Fibroblast of the aortic adventitia (primary cell): ENCODE data around the gene ARPP19. TPM values are rescaled to one million over a fixed set of nuclear protein-coding genes. Genes with fewer than 3 reads are reported as not detected.

Experiments used
- DNase-seq: peaks from one replicate; pipeline ENCODE4 v3.0.0-alpha.2; 2010; ENCODE audit warnings: low read depth
- H3K4me3 ChIP-seq: 2 replicates; pipeline ENCODE4 v1.5.1; 2011; ENCODE audit warnings: low read depth, mild to moderate bottlenecking, control low read depth, low read length, moderate library complexity
- total RNA-seq: library from RNA; depleted of rRNA; stranded (reverse); fragments of >200 nt; gene quantifications from 2 replicates; pipeline ENCODE4 v1.2.3, GENCODE V29; 2012; ENCODE audit warnings: low replicate concordance
- TF ChIP-seq, protein P1 (sequence below): IDR thresholded peaks from 2 replicates; pipeline ENCODE4 v1.5.1; 2011; ENCODE audit warnings: mild to moderate bottlenecking, low read length, control low read depth, inconsistent platforms; ENCODE audit not compliant: insufficient read depth

The ARPP19 gene
- total RNA-seq, 1 donor: 168 TPM

DNA sequence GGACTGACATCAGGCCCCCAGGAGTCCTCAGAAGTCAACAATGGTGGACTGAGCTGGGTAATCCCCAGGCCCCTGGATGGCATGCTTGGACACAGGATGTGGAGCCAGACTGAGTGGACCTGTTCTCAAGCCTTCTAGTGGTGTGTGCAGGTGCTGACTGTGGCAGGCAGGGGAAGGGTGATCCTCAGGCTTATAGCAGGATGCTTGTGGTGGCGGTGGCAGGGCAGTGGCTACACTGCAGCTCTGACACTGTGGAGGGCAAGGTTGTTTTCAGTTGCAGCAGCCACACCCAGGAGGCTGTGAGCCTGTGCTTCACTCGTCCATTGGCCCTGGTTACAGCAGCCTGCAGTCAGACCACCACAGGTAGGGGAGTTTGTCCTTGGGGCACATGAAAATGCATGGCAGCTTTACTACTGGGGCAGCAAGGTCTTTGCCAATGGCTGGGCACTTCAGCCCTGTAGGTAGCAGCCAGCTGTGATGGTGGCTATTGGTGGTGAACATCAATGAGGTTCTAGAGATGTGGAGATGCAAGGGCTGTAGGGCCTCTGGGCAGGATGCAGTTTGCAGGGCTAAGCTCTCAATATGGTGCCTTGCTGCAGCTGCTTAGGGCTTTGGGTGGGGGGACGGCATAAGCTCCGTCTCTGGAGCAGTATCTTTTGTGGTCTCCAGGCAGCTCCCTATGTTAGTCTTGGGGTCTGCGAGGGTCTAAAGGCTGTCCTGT, 22.6 kb downstream of the ARPP19 start:
- H3K4me3 ChIP-seq: no peak overlapping the region
- TF ChIP-seq, protein P1, sequence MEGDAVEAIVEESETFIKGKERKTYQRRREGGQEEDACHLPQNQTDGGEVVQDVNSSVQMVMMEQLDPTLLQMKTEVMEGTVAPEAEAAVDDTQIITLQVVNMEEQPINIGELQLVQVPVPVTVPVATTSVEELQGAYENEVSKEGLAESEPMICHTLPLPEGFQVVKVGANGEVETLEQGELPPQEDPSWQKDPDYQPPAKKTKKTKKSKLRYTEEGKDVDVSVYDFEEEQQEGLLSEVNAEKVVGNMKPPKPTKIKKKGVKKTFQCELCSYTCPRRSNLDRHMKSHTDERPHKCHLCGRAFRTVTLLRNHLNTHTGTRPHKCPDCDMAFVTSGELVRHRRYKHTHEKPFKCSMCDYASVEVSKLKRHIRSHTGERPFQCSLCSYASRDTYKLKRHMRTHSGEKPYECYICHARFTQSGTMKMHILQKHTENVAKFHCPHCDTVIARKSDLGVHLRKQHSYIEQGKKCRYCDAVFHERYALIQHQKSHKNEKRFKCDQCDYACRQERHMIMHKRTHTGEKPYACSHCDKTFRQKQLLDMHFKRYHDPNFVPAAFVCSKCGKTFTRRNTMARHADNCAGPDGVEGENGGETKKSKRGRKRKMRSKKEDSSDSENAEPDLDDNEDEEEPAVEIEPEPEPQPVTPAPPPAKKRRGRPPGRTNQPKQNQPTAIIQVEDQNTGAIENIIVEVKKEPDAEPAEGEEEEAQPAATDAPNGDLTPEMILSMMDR: no peak
- no peak for DNase-seq

DNA sequence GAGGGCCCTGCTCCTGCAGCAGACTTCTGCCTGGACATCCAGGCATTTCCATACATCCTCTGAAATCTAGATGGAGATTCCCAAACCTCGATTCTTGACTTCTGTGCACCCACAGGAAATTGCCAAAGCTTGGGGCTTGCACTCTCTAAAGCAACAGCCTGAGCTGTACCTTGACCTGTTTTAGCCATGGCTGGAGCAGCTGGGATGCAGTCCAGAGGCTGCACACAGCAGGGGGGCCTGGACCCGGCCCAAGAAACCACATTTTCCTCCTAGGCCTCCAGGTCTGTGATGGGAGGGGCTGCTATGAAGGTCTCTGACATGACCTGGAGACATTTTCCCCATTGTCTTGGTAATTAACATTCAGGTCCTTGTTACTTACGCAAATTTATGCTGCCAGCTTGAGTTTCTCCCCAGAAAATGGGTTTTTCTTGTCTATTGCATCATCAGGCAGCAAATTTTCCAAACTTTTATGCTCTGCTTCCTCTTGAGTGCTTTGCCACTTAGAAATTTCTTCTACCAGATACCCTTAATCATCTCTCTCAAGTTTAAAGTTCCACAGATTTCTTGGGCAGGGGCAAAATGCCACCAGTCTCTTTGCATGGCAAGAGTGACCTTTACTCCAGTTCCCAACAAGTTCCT, 28.3 kb downstream of the ARPP19 start:
- TF ChIP-seq, protein P1: no peak
- DNase-seq: peak; percentile 31
- H3K4me3 ChIP-seq: no peak overlapping the region

DNA sequence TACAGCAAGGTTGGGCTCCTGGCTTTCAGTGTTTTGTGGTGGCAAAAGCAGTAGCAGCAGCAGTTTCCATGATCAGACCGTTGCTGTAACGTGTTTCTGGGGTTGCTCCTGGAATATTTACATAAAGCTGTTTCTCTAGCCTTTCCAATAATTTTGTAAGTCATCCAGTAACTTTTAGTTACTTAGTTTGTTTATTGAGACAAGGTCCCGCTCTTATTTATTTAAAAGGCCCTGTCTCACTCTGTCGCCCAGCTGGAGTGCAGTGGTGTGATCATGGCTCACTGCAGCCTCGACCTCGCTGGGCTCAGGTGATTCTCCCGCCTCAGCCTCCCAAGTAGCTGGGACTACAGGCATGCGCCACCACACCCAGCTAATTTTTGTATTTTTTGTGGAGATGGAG, 31.4 kb downstream of the ARPP19 start:
- no peak for DNase-seq
- no peak overlapping the region for H3K4me3 ChIP-seq
- TF ChIP-seq, protein P1: no peak

DNA sequence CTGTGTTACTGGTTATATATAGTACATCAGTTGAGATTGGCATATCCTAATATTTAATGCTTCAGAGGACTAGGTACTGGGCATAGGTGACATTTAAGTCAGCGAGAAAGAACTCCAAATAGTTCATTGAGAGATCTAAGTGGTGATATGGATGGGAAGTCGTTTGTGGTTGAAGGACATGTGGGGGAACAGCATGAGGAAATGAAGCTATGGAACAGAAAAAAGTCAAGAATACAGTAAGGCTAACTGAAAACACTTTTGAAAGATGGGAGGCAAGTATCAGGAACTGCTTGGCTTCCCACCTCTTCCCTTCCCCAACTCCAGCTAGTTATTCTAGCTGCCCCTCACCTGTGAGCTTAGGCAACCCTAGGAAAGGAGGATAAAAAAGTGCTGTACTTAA, 36.4 kb downstream of the ARPP19 start:
- DNase-seq: no peak
- TF ChIP-seq, protein P1: no peak
- H3K4me3 ChIP-seq: no peak overlapping the region

DNA sequence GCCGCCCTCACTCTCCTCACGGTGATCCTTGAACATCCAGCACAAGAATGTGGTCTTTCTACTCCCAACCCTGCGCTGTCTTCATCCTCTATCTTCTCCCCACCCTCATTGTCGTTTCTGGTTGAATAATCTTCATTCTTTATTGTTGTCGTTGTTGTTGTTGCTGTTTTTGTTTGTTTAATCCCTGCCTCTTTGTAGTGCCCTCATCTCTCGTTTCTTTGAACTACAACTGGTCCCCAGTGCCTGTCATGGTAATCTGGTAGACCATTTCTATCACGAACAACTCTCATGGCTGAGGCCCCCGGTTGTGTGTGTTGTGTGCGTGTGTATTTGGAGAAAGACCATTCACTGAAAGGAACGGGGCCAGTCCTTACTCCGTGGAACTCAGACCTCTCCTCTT, 38.9 kb downstream of the ARPP19 start:
- no peak for DNase-seq
- TF ChIP-seq, protein P1: no peak
- H3K4me3 ChIP-seq: no peak overlapping the region

DNA sequence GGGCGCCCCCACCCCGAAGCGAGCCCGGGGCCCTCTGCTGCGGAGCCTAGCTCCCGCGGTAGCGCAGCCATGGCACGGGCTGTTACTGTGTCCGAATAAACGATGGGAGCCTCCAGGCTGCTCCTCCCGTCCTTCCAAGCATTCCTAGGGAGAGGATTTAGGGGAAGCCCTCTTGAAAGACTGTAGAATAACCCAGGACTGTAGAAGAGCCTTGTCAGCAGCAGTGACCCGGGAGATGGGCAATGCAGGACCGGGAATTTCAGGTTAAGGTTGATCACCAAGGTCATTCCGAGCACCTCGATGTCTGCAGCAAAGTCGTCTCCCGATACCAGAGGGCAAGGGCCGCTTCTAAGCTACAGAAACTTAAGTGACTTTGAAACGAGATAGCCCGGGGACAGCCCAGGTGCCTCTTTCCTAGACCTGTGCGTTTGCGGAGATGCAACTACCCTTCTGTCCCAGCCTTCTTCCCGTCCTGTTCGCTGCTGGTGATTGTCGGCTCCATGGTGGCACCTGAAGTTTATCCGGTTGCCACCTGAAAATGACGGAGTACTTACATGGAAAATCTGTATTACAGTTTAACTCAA, 39.4 kb downstream of the ARPP19 start:
- peak overlapping the region; percentile 77 for H3K4me3 ChIP-seq
- TF ChIP-seq, protein P1: no peak
- no peak for DNase-seq
